ENCODE measurements around the gene VASH1. TPM values are rescaled to one million over a fixed set of nuclear protein-coding genes. Genes with fewer than 3 reads are reported as not detected.

VASH1 gene
- total and polyA plus RNA-seq, 7 donors, result 3.0 to 13.0 (median 3.7) TPM

DNA sequence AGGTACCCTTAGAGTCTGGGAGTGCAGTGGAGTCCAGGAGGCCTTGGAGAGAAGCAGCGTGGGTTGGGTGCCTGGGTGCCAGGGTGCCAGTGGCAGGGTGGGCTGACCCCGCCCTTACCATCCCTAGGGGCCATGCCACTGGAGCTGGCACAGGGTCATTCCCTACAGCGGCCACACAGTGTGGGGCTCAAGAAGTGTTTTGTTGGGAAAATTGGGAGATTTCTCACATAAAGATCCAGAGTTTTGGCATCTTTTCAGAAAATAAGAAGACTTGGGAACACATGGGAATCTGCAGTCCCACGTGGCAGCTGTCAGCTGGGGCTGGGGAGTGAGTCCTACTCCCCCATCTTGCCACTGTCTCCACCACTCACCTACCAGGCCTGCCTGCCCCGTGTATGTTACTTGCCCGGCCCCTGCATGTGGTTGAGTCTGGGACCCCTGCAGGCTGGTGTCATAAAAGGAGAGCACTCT, 4.2 kb downstream of the VASH1 start:
- DNase-seq, result no peak
- WGBS, 2 donors, result 69 to 83% methylated on average over 6 of the region's 6 CpGs
- intact Hi-C loops (cut with DNase I), result no loop called here
- H3K36me3 ChIP-seq, result no peaks in the 10 kb centered on the region
- H3K4me3 ChIP-seq, result no peak overlapping the region
- H3K9me3 ChIP-seq, result no peaks in the 10 kb centered on the region
- H3K27ac ChIP-seq, result no peak overlapping the region
- H3K27me3 ChIP-seq, result no peaks in the 10 kb centered on the region
- TF ChIP-seq EP300 (IDR thresholded peaks at IDR 0.05) (no peak), POLR2AphosphoS5 (IDR thresholded peaks at IDR 0.05) (no peak), CTCF (IDR thresholded peaks at IDR 0.05) (no peak), POLR2A (IDR thresholded peaks at IDR 0.05) (no peak)
- peaks cover 0 to 46% (median 23%) of the 10 kb centered on the region in 4 donors for H3K4me1 ChIP-seq

DNA sequence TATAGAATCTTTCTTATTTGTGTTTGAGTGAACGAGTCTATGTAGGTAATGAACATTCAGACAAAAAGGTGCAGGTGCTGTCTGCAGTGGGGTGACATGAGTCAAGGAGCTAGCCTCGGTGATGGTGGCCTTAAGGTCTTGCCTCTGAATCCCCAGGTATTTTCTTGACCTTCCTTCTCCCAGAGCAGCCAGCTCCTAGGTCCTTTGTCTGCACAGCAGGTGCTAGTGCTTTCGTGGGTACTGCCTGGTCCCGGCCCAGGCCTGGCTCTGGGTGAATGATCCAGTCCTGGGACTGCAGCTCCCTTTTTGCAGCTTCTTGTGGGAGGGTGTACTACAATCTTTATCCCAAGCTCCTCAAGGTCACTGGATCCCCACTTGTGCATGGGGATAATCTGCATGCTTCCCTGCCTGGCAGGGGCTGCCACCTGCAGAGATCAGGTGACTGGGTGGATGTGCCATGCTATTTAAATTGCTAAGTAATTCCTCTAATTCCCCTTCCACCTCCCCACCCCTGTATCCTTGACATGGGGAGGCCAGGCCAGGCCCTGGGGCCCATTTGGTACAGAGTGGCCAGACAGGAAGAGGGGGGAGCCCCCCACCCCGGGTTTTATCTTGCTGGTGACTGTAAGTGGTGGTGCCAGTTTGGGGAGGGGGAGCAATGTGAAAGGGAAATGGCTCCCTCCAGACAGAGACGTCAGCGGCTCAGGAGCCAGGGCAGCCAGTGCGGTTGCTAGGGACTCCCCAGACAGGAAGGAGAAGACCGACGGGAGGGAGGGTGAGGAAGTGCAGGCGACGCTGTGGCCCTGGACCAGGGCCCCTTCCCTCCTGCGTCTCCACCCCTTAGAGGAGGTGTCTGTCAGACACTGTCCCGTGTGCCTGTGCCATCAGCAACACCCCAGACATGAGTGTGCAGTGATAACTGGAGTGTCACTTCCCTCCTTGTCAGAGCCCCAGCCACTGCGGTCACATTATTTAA, 6.7 kb downstream of the VASH1 start:
- H3K27me3 ChIP-seq, result no peaks in the 10 kb centered on the region
- H3K9me3 ChIP-seq, result no peaks in the 10 kb centered on the region
- no peak for DNase-seq
- peak overlapping the region in 3 of 4 donors; percentile 34 to 52 (median 45) for H3K27ac ChIP-seq
- H3K4me1 ChIP-seq, result peaks cover 0 to 39% (median 15%) of the 10 kb centered on the region in 4 donors
- WGBS, 2 donors, result 36 to 65% methylated on average over 15 of the region's 15 CpGs
- TF ChIP-seq POLR2A (IDR thresholded peaks at IDR 0.05) (no peak), POLR2AphosphoS5 (IDR thresholded peaks at IDR 0.05) (no peak), EP300 (IDR thresholded peaks at IDR 0.05) (no peak), CTCF (IDR thresholded peaks at IDR 0.05) (no peak)
- intact Hi-C loops (cut with DNase I), result no loop called here
- no peaks in the 10 kb centered on the region for H3K36me3 ChIP-seq
- H3K4me3 ChIP-seq, result no peak overlapping the region

DNA sequence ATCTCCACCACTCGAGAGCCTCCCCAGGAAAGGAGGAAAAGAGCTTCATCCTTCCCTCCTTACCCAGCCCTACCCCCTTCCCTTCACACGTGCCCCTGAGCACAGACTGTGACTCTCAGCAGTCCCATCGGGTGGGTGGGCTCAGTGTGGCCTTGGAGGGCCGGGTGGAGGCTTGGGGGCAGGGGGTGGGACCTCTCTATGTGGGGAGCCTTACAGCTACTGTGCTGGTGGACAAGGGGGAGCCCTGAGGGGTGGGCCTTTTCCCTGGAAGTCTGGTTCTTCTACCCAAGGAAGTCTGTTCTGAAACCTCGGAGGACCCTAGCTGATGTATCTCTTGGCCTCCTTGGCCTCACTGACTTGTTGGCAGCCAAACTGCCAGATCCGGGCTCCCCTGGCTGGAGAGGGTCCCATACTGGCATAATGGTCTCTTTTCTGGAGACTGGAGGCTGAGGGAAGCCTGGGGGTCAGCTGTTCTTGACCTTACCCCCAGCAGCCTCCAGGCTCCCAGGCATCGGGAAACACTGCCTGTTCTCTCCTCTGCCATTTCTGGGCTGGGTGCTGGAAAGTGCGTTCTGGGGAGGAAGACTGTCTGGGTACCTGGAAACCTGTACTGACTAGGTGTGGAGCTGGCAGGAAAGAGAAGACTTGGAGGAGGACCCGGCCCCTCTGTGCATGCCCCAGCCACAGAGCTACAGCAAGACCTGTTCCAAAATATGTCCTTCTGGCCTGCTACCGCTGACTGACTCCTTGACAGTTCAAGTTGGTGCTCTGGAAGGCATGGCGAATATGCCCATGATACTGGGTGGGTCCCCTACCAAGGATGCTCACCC, 7.6 kb downstream of the VASH1 start:
- peaks cover 0 to 39% (median 20%) of the 10 kb centered on the region in 4 donors for H3K4me1 ChIP-seq
- H3K9me3 ChIP-seq, result no peaks in the 10 kb centered on the region
- 58 to 75% methylated on average over 11 of the region's 11 CpGs for WGBS, 2 donors
- no peak overlapping the region for H3K4me3 ChIP-seq
- H3K27me3 ChIP-seq, result no peaks in the 10 kb centered on the region
- peak overlapping the region in 2 of 4 donors; percentile 34 to 52 for H3K27ac ChIP-seq
- no peak for DNase-seq
- no peak for TF ChIP-seq CTCF (IDR thresholded peaks at IDR 0.05)
- intact Hi-C loops (cut with DNase I), result no loop called here
- no peaks in the 10 kb centered on the region for H3K36me3 ChIP-seq

DNA sequence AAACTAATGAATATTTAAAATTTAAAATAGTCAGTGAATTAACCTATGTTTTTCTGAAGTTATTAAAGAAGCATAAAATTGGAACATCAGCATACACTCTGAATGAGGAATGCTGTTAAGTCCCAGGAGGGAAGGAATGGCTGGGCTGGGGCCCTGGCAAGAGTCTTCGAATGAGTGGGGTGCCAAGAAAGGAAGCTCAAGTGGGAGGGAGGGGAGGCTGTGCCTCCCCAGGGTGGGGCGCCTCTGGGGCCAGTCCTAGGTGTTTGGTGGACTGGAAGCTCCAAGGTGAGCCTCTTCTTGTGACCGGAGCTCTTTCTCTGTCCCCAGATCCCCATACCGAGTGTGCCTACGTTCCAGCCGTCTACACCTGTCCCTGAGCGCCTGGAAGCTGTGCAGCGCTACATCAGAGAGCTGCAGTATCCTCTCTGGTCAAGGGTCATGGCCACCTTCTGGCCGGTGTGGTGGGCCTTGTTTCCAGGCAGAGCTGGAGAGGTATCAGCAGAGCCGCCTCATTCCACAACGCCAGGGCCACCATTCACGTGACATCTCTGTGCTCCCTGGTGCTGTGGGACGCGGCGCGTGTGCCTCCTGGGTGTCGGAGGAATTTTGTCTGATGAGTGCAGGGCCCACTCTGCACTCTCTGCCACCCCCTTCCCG, 8.5 kb downstream of the VASH1 start:
- Histone ChIP-seq H3K9me3 (no peaks in the 10 kb centered on the region), H3K4me1 (peaks cover 0 to 37% (median 20%) of the 10 kb centered on the region in 4 donors), H3K4me3 (no peak overlapping the region), H3K36me3 (no peaks in the 10 kb centered on the region), H3K27me3 (no peaks in the 10 kb centered on the region), H3K27ac (no peak overlapping the region)
- DNase-seq, result peak; percentile 57
- intact Hi-C loops (cut with DNase I), result no loop called here
- WGBS, 2 donors, result 81 to 88% methylated on average over 18 of the region's 18 CpGs
- no peak for TF ChIP-seq EP300 (IDR thresholded peaks at IDR 0.05)
- TF ChIP-seq POLR2AphosphoS5 (IDR thresholded peaks at IDR 0.05), result no peak
- TF ChIP-seq CTCF (IDR thresholded peaks at IDR 0.05), result no peak
- no peak for TF ChIP-seq POLR2A (IDR thresholded peaks at IDR 0.05)

Data from sigmoid colon (tissue), 7 donors.